Progenitor cell of endocrine pancreas (in vitro differentiated cells): ENCODE data around the gene KIFC1. TPM values are rescaled to one million over a fixed set of nuclear protein-coding genes. Genes with fewer than 3 reads are reported as not detected.

Source experiments
- DNase-seq: peaks from one replicate; pipeline ENCODE4 v3.0.0; 2021; ENCODE audit warnings: low spot score; ENCODE audit not compliant: unreplicated experiment
- H3K27ac Mint-ChIP-seq: 2 replicates; pipeline ENCODE4 v1.8.0; 2021; ENCODE audit warnings: mild to moderate bottlenecking, moderate library complexity, mixed read lengths
- H3K27me3 Mint-ChIP-seq: 2 replicates; pipeline ENCODE4 v1.8.0; 2021; ENCODE audit warnings: mixed read lengths
- H3K36me3 Mint-ChIP-seq: 2 replicates; pipeline ENCODE4 v1.8.0; 2022; ENCODE audit warnings: mixed read lengths; ENCODE audit not compliant: insufficient read depth
- H3K4me1 Mint-ChIP-seq: 2 replicates; pipeline ENCODE4 v1.8.0; 2021; ENCODE audit warnings: low read depth, mixed read lengths
- H3K4me3 Mint-ChIP-seq: 2 replicates; pipeline ENCODE4 v1.8.0; 2021; ENCODE audit warnings: low read depth, mild to moderate bottlenecking, moderate library complexity, mixed read lengths
- H3K9me3 Mint-ChIP-seq: 2 replicates; pipeline ENCODE4 v1.8.0; 2021; ENCODE audit warnings: low read depth, mixed read lengths
- CTCF ChIP-seq: fragments of 200-600 bp; sonication (generic); IDR thresholded peaks from one replicate; pipeline ENCODE4 v1.5.0; 2021; ENCODE audit warnings: antibody characterized with exemption, mild to moderate bottlenecking; ENCODE audit not compliant: unreplicated experiment
- total RNA-seq: library from RNA; stranded (reverse); gene quantifications from 2 replicates; pipeline ENCODE4 v1.2.1, GENCODE V29; 2021

Gene KIFC1
- total RNA-seq, 1 donor from 2014 or later, result 46.6 TPM

GRCh38 chr6:33431880-33432541 lies 40.4 kb downstream of the KIFC1 start:
- peak overlapping the region; percentile 41 for H3K4me3 Mint-ChIP-seq
- H3K4me1 Mint-ChIP-seq, result peaks cover 53% of the 10 kb centered on the region
- no peaks in the 10 kb centered on the region for H3K27me3 Mint-ChIP-seq
- no peak overlapping the region for H3K27ac Mint-ChIP-seq
- DNase-seq, result no peak
- peaks cover 11% of the 10 kb centered on the region for H3K36me3 Mint-ChIP-seq
- no peaks in the 10 kb centered on the region for H3K9me3 Mint-ChIP-seq
- no peak for TF ChIP-seq CTCF

- H3K4me1 Mint-ChIP-seq, result peaks cover 48% of the 10 kb centered on the region
- peaks cover 15% of the 10 kb centered on the region for H3K36me3 Mint-ChIP-seq
- no peak for TF ChIP-seq CTCF
- no peak for DNase-seq
- H3K4me3 Mint-ChIP-seq, result peak overlapping the region; percentile 41
- no peaks in the 10 kb centered on the region for H3K27me3 Mint-ChIP-seq
- H3K9me3 Mint-ChIP-seq, result no peaks in the 10 kb centered on the region
- H3K27ac Mint-ChIP-seq, result peak overlapping the region; percentile 18
These were observed 40.9 kb downstream of the KIFC1 start for GRCh38 chr6:33432546-33432945.

- no peak for DNase-seq
- Mint-ChIP-seq H3K36me3 (peaks cover 15% of the 10 kb centered on the region), H3K9me3 (no peaks in the 10 kb centered on the region), H3K4me3 (peak overlapping the region; percentile 22), H3K27ac (peak overlapping the region; percentile 18), H3K27me3 (no peaks in the 10 kb centered on the region), H3K4me1 (peaks cover 48% of the 10 kb centered on the region)
- TF ChIP-seq CTCF, result no peak
These were observed 41.4 kb downstream of the KIFC1 start for GRCh38 chr6:33433001-33433543.

- H3K4me1 Mint-ChIP-seq, result peaks cover 42% of the 10 kb centered on the region
These were observed 42.0 kb downstream of the KIFC1 start for GRCh38 chr6:33433544-33434191.

More at GRCh38 chr6:33433544-33434191, 42.0 kb downstream of the KIFC1 start:
- Mint-ChIP-seq H3K9me3 (no peaks in the 10 kb centered on the region), H3K27ac (no peak overlapping the region), H3K36me3 (peaks cover 18% of the 10 kb centered on the region), H3K27me3 (no peaks in the 10 kb centered on the region), H3K4me3 (no peak overlapping the region)
- DNase-seq, result no peak
- TF ChIP-seq CTCF, result no peak
